Inflammatory macrophage (primary cell): ENCODE data around the gene ANKRD45.
"Not testable (repeated sequence)": the region's sequence is repeated elsewhere in the genome, so short reads cannot be mapped to it uniquely, and the experiment has no call there.

ENCODE experiments used
- DNase-seq, 2 donors: peaks; one replicate each; pipeline ENCODE4 v3.0.0-alpha.2; 2020 to 2022
- total RNA-seq, 18 experiments: gene quantifications; one replicate each; lab custom pipeline; 2026; ENCODE audit warnings: mixed read lengths in 6 of 18, inconsistent platforms in 2 of 18; lab: John Stamatoyannopoulos, UW

Gene ANKRD45
- total RNA-seq = 0 to 0.07 (median 0) reads per million in 18 experiments

GRCh38 chr1:173669491-173669941 lies at the start of gene ANKRD45:
Gene ANKRD45, minus strand, starts transcription at chr1:173669851. Its CDS starts 10,433 bp downstream, at chr1:173659418.
- DNase-seq = no peak

GRCh38 chr1:173717238-173717637 lies 47.6 kb upstream of the ANKRD45 start:
- DNase-seq = no peak

- no peak for DNase-seq
Measured at GRCh38 chr1:173715538-173715844, 45.8 kb upstream of the ANKRD45 start.

- peak; percentile 89 to 91 for DNase-seq
Measured at GRCh38 chr1:173714759-173715537, 45.3 kb upstream of the ANKRD45 start, which contains the start of gene KLHL20. Gene KLHL20, plus strand, starts transcription at chr1:173714981. Its CDS starts 1,063 bp downstream, at chr1:173716044.

- DNase-seq = no peak
Measured at GRCh38 chr1:173714441-173714758, 44.7 kb upstream of the ANKRD45 start.

- DNase-seq = no peak
Measured at GRCh38 chr1:173708787-173709186, 39.1 kb upstream of the ANKRD45 start.

- DNase-seq = no peak
Measured at GRCh38 chr1:173705117-173705516, 35.5 kb upstream of the ANKRD45 start.

- no peak for DNase-seq
Measured at GRCh38 chr1:173702736-173703135, 33.1 kb upstream of the ANKRD45 start.

GRCh38 chr1:173701299-173701698 lies 31.6 kb upstream of the ANKRD45 start:
- not testable (repeated sequence) for DNase-seq

- no peak for DNase-seq
Measured at GRCh38 chr1:173693238-173693637, 23.6 kb upstream of the ANKRD45 start.

- DNase-seq = no peak
Measured at GRCh38 chr1:173688300-173688699, 18.6 kb upstream of the ANKRD45 start.

GRCh38 chr1:173685121-173685520 lies 15.5 kb upstream of the ANKRD45 start:
- not testable (repeated sequence) for DNase-seq

- not testable (repeated sequence) for DNase-seq
Measured at GRCh38 chr1:173683838-173684237, 14.2 kb upstream of the ANKRD45 start.

GRCh38 chr1:173682184-173682583 lies 12.5 kb upstream of the ANKRD45 start:
- DNase-seq = no peak

GRCh38 chr1:173680152-173680551 lies 10.5 kb upstream of the ANKRD45 start:
- DNase-seq = not testable (repeated sequence)

GRCh38 chr1:173674496-173674895 lies 4.8 kb upstream of the ANKRD45 start:
- DNase-seq = not testable (repeated sequence)

- no peak for DNase-seq
Measured at GRCh38 chr1:173666646-173667045, 3.0 kb downstream of the ANKRD45 start.

GRCh38 chr1:173663159-173663558 lies 6.5 kb downstream of the ANKRD45 start:
- DNase-seq = peak; percentile 46 to 63

- DNase-seq = no peak
Measured at GRCh38 chr1:173661763-173662162, 7.9 kb downstream of the ANKRD45 start.

- DNase-seq = no peak
Measured at GRCh38 chr1:173661271-173661670, 8.4 kb downstream of the ANKRD45 start.

GRCh38 chr1:173660306-173660705 lies 9.3 kb downstream of the ANKRD45 start:
- DNase-seq = no peak

GRCh38 chr1:173648880-173649605 lies 20.6 kb downstream of the ANKRD45 start:
- DNase-seq = no peak

- no peak for DNase-seq
Measured at GRCh38 chr1:173646656-173647055, 23.0 kb downstream of the ANKRD45 start.
